GM12891 (cell line): Measurements from ENCODE around the gene JUN.

ENCODE experiments used
- POLR2A ChIP-seq: IDR thresholded peaks from 2 replicates; pipeline ENCODE4 v1.6.1; 2011; ENCODE audit warnings: low read depth, low read length, control low read depth
- POLR2AphosphoS5 ChIP-seq: IDR thresholded peaks from 2 replicates; pipeline ENCODE4 v1.6.1; 2011; ENCODE audit warnings: low read depth, low read length, control low read depth
- POU2F2 ChIP-seq: IDR thresholded peaks from 2 replicates; pipeline ENCODE4 v1.6.1; 2011; ENCODE audit warnings: low read depth, mild to moderate bottlenecking, control low read depth, low read length, moderate library complexity
- TAF1 ChIP-seq: IDR thresholded peaks from 2 replicates; pipeline ENCODE4 v1.6.1; 2011; ENCODE audit warnings: low read depth, low read length, control low read depth

GRCh38 chr1:58780411-58780810 lies 3.4 kb downstream of the JUN start:
- no peak for TF ChIP-seq TAF1
- no peak for TF ChIP-seq POLR2A
- TF ChIP-seq POU2F2: no peak
- no peak for TF ChIP-seq POLR2AphosphoS5
